Motor neuron (in vitro differentiated cells): ENCODE data around the gene ARHGEF37. TPM values are rescaled to one million over a fixed set of nuclear protein-coding genes. Genes with fewer than 3 reads are reported as not detected.
"Not testable (repeated sequence)": the region's sequence is repeated elsewhere in the genome, so short reads cannot be mapped to it uniquely, and the experiment has no call there.

Experiments used
- ATAC-seq, 8 experiments: fragments of 200-7000 bp; cut with Tn5 transposase; replicated peaks in 6 of 8; 2 replicates each; pipeline ENCODE4 v1.8.0; 2021; ENCODE audit warnings: mild to moderate bottlenecking in 8 of 8, moderate library complexity in 8 of 8
- H3K27ac ChIP-seq, 2 donors: fragments of 250-450 bp; sonication (Bioruptor Pico); 2 replicates each; pipeline ENCODE4 v1.9.0; 2021; ENCODE audit warnings: antibody characterized with exemption in 2 of 2, mild to moderate bottlenecking in 2 of 2, moderate library complexity in 1 of 2
- H3K4me1 ChIP-seq, 2 donors: fragments of 250-450 bp; sonication (Bioruptor Pico); replicated peaks in 1 of 2; 2 replicates each; pipeline ENCODE4 v1.6.1; 2021; ENCODE audit warnings: antibody characterized with exemption in 2 of 2, mild to moderate bottlenecking in 2 of 2, moderate library complexity in 1 of 2
- H3K4me3 ChIP-seq, 5 donors: fragments of 250-450 bp; sonication (Bioruptor Pico); 2 replicates each; pipeline ENCODE4 v1.9.0; 2021; ENCODE audit warnings: antibody characterized with exemption in 5 of 5, mild to moderate bottlenecking in 5 of 5, moderate library complexity in 4 of 5
- WGBS, 10 experiments: fragments of 450-650 bp; shearing (Covaris generic); methylation state at CpG; one replicate each; pipeline ENCODE4 v1.0.0; 2022; 5-methylcytosine and 5-hydroxymethylcytosine counted together
- in situ Hi-C, 9 experiments: fragments of 400-800 bp; cut with MboI; loops; one replicate each; pipeline ENCODE4 v1.15.0; 2021; ENCODE audit warnings: low sequenced_read_pairs in 9 of 9, low pct_unique_long_range_greater_than_20kb in 2 of 9; ENCODE audit not compliant: unreplicated experiment in 9 of 9
- total RNA-seq, 8 experiments: library from RNA; unstranded; fragments of 300-600 nt; gene quantifications; 2 replicates each; pipeline versions ENCODE4 v1.2.3 to v1.2.4, GENCODE V29; 2022

The ARHGEF37 gene
- total RNA-seq, 8 experiments from 2014 or later: 0.42 to 11.5 (median 1.4) TPM

GRCh38 chr5:149550594-149551226, 30.6 kb upstream of the ARHGEF37 start:
- Histone ChIP-seq H3K4me3 (peak overlapping the region; percentile 57 to 91 (median 67)), H3K4me1 (peaks cover 18 to 27% of the 10 kb centered on the region in 2 donors), H3K27ac (peak overlapping the region; percentile 96 to 99)
- peak in 7 of 8 experiments; percentile 0 to 5 (median 1) for ATAC-seq
- in situ Hi-C loops: loop anchor here (10.0 to 25.0 kb wide), 5 partner anchors 113 to 813 kb away; partner anchors contain the start of gene PCYOX1L (in 3 of the 9)
- WGBS, 10 experiments: 0 to 17% (median 0%) methylated on average over 1 to 20 of the region's 40 CpGs

DNA sequence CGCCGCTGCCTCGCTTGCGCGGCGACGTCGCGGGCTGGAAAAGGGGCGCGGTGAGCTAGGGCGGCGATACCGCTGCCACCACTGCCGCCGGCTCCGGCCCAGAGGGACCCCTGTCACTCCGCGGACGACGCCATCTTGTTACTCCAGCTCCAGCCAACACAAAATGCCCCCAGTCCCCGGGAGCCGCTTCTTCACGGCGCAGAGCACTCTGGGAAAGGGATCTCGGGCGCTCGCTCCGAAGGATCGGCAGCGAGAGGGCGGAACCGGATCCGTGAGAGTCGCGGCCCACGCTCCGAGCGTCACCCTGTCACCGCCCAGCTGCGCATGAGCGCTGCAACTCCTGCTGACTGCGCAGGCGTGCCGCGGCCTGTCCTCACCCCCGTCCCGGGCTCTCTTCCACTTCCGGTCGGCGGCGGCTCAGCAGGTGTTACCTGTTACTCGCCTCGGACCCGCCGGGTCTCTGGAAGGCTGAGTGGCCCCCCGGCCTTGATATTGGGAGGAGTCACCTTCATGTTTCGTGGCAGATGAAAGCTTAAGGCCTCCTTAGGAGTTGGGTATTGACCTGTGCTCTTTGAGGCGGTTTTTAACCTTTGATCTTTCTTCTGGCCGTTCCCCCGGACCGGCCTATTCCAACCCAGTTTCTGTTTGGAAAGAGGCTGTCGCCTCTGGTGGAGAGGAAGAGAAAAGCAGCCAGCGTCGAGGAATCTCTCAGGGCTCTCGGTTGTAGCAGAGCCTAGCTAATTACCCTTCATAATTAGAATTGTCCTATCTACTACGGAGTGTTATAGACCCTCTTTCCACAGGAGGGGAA, 29.9 kb upstream of the ARHGEF37 start, which contains the start of gene CSNK1A1:
TSS of gene CSNK1A1 (minus strand) at position 213 of the 811 bp plus-strand sequence. CDS start 475 bp downstream, outside the sequence.
- in situ Hi-C loops: loop anchor here (10.0 to 25.0 kb wide), 5 partner anchors 114 to 814 kb away; partner anchors contain the start of gene PCYOX1L (in 3 of the 9)
- WGBS, 10 experiments: 0 to 1% (median 0%) methylated on average over 1 to 37 of the region's 67 CpGs; no CpG with 5 or more reads in 1 of the 10 experiments
- peak; percentile 76 to 93 (median 91) for ATAC-seq
- peak within 1 kb of the TSS; percentile 57 to 91 (median 67) for H3K4me3 ChIP-seq
- peaks cover 18 to 25% of the 10 kb centered on the region in 2 donors for H3K4me1 ChIP-seq
- peak within 1 kb of the TSS; percentile 96 to 99 for H3K27ac ChIP-seq

GRCh38 chr5:149552038-149552494, 29.2 kb upstream of the ARHGEF37 start:
- H3K27ac ChIP-seq: peak overlapping the region; percentile 67 to 99
- 0 to 34% (median 22%) methylated on average over 1 to 6 of the region's 6 CpGs for WGBS, 10 experiments
- H3K4me3 ChIP-seq: peak overlapping the region; percentile 57 to 91 (median 67)
- in situ Hi-C loops: loop anchor here (10.0 to 25.0 kb wide), 5 partner anchors 115 to 815 kb away; partner anchors contain the start of gene PCYOX1L (in 3 of the 9)
- peaks cover 18 to 22% of the 10 kb centered on the region in 2 donors for H3K4me1 ChIP-seq
- ATAC-seq: no peak

- in situ Hi-C loops: loop anchor here (10.0 to 25.0 kb wide), 5 partner anchors 115 to 815 kb away; partner anchors contain the start of gene PCYOX1L (in 3 of the 9)
- no peak for ATAC-seq
- 77 to 93% (median 82%) methylated on average over 2 to 14 of the region's 18 CpGs; no CpG with 5 or more reads in 2 of the 10 experiments for WGBS, 10 experiments
- Histone ChIP-seq H3K4me3 (peak overlapping the region in 4 of 5 donors; percentile 57 to 91 (median 76)), H3K27ac (no peak overlapping the region), H3K4me1 (peaks cover 15 to 16% of the 10 kb centered on the region in 2 donors)
These were observed 28.6 kb upstream of the ARHGEF37 start for GRCh38 chr5:149552553-149553160.

DNA sequence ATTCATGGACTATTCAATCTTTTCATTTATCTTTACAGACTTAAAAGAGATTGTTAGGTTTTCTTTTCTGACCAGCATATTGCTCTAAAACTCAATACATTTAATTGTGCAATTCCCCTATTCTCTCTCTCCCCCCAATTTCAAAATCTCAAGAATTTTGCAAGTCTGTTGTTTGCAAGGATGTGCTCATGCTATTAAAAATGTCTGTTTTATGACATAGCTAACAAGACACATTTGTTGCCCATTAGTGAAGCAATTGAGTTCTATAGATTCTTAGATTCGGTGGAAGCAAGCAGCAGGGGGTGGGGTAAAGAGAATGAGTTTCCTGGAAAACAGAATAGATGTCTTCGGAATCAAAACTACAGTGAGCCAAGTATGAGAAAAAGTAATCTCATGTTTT, 21.6 kb upstream of the ARHGEF37 start:
- ATAC-seq: no peak
- 21 to 88% (median 60%) methylated on average over 1 to 2 of the region's 2 CpGs; no CpG with 5 or more reads in 3 of the 10 experiments for WGBS, 10 experiments
- Histone ChIP-seq H3K27ac (no peak overlapping the region), H3K4me3 (no peak overlapping the region), H3K4me1 (peaks cover 8 to 10% of the 10 kb centered on the region in 2 donors)
- in situ Hi-C loops: loop anchor here (10.0 to 25.0 kb wide), 5 partner anchors 122 to 822 kb away; partner anchors contain the start of gene PCYOX1L (in 3 of the 9)

GRCh38 chr5:149561848-149562247, 19.4 kb upstream of the ARHGEF37 start:
- in situ Hi-C loops: loop anchor here (25.0 kb wide), 4 partner anchors 125 to 825 kb away; partner anchors contain the start of gene PCYOX1L (in 3 of the 9)
- Histone ChIP-seq H3K4me1 (peaks cover 8 to 10% of the 10 kb centered on the region in 2 donors), H3K27ac (no peak overlapping the region), H3K4me3 (no peak overlapping the region)
- 0 to 83% (median 33%) methylated on average over 1 to 2 of the region's 2 CpGs for WGBS, 10 experiments
- ATAC-seq: peak; percentile 79 to 92 (median 86)

- Histone ChIP-seq H3K27ac (no peak overlapping the region), H3K4me1 (peaks cover 8 to 10% of the 10 kb centered on the region in 2 donors), H3K4me3 (no peak overlapping the region)
- in situ Hi-C loops: loop anchor here (25.0 kb wide), 4 partner anchors 126 to 826 kb away; partner anchors contain the start of gene PCYOX1L (in 3 of the 9)
- 10 to 100% (median 86%) methylated on average over 1 to 2 of the region's 2 CpGs; no CpG with 5 or more reads in 1 of the 10 experiments for WGBS, 10 experiments
- no peak for ATAC-seq
These were observed 17.8 kb upstream of the ARHGEF37 start for GRCh38 chr5:149563466-149563865.

GRCh38 chr5:149564542-149565140, 16.7 kb upstream of the ARHGEF37 start:
- 15 to 100% (median 75%) methylated on average over 1 to 11 of the region's 15 CpGs; no CpG with 5 or more reads in 1 of the 10 experiments for WGBS, 10 experiments
- not testable (repeated sequence) for H3K4me3 ChIP-seq, H3K27ac ChIP-seq
- in situ Hi-C loops: loop anchor here (25.0 kb wide), 4 partner anchors 127 to 827 kb away; partner anchors contain the start of gene PCYOX1L (in 3 of the 9)
- peak; percentile 82 to 95 (median 92) for ATAC-seq
- H3K4me1 ChIP-seq: peaks cover 8 to 10% of the 10 kb centered on the region in 2 donors

DNA sequence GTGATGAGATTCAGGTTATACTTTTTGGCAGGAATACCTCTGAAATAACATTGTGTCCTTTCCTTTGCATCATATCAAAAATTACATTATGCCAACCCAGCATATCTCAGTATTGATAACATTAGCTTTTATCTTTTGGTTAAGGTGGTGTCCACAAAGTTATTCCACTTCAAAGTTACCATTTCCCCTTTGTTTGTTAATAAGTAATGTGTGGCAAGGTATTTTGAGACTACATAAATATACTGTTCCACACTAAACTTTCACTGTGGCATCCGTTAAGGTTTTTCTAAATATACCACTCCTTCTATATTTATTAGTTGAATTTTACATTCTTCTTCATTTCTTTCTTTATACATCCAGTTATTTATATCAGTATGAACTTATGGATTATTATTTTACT, 14.1 kb upstream of the ARHGEF37 start:
- ATAC-seq: no peak
- peaks cover under 1 to 4% of the 10 kb centered on the region in 2 donors for H3K4me1 ChIP-seq
- no peak overlapping the region for H3K27ac ChIP-seq
- 0 to 100% (median 82%) methylated on average over 1 of the region's 1 CpG; no CpG with 5 or more reads in 1 of the 10 experiments for WGBS, 10 experiments
- in situ Hi-C loops: loop anchor here (25.0 kb wide), 4 partner anchors 130 to 830 kb away; partner anchors contain the start of gene PCYOX1L (in 3 of the 9)
- no peak overlapping the region for H3K4me3 ChIP-seq

DNA sequence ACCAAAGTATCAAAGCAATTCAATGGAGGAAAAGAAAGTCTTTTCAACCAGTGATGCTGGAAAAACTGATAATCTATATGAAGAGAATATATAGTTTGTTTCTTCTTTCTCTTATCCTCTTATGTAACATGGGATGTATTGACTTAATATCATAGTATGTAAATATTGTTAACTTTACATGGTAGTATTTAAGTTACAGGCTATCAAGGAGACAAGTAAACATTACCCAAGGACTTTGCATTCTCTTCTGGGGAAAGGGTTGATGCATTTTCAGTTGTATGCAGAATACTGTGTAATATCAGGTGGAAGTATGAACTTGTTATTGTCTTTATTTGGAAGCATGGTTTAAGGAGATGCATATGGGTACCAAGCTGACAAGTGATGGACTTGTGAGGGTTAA, 9.1 kb upstream of the ARHGEF37 start:
- in situ Hi-C loops: loop anchor here (25.0 kb wide), 4 partner anchors 135 to 835 kb away; partner anchors contain the start of gene PCYOX1L (in 3 of the 9)
- H3K4me1 ChIP-seq: no peaks in the 10 kb centered on the region
- no peak overlapping the region for H3K27ac ChIP-seq
- no peak for ATAC-seq
- H3K4me3 ChIP-seq: no peak overlapping the region

DNA sequence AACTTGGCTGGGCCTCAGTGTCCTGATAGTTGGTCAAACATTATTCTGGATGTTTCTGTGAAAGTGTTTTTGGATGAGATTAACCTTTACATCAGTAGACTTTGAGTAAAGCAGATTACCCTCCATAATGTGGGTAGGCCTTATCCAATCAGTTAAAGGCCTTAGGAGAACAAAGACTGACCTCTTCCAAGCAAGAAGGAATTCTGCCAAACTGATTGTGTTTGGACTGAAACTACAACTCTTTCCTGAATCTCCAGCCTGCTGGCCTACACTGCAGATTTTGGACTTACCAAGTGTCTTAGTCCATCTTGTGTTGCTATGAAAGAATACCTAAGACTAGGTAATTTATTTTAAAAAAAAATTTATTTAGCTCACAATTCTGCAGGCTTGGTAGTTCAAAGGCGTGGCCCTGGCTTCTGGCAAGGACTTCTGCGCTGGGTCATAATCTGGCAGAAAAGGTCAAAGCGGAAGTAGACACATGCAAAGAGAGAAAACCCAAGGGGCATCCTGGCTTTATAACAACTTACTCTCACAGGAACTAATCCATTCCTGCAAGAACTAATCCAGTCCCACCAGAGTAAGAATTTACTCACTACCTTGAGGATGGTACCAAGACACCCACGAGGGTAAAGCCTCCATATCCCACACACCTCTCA, 8.6 kb upstream of the ARHGEF37 start:
- Histone ChIP-seq H3K4me3 (no peak overlapping the region), H3K27ac (no peak overlapping the region), H3K4me1 (no peaks in the 10 kb centered on the region)
- 43 to 100% (median 90%) methylated on average over 1 to 4 of the region's 4 CpGs; no CpG with 5 or more reads in 2 of the 10 experiments for WGBS, 10 experiments
- ATAC-seq: no peak
- in situ Hi-C loops: loop anchor here (25.0 kb wide), 4 partner anchors 135 to 835 kb away; partner anchors contain the start of gene PCYOX1L (in 3 of the 9)
